Neural cell (in vitro differentiated cells): ENCODE data around the gene TMBIM4.

Experiments
- EP300 ChIP-seq: fragments of 450-650 bp; conservative IDR thresholded peaks from 2 replicates; pipeline ENCODE4 v1.6.1; 2014; ENCODE audit warnings: antibody characterized with exemption, mild to moderate bottlenecking, moderate library complexity; ENCODE audit not compliant: poor library complexity, severe bottlenecking
- EZH2 ChIP-seq: fragments of 200-600, 300-800 bp; shearing (Covaris generic), sonication (generic); IDR thresholded peaks from 2 replicates; pipeline ENCODE4 v1.6.1; 2014; ENCODE audit warnings: antibody characterized with exemption, low read length, borderline replicate concordance, mild to moderate bottlenecking; ENCODE audit not compliant: insufficient read depth, poor library complexity, severe bottlenecking
- POLR2AphosphoS5 ChIP-seq: IDR thresholded peaks from 2 replicates; pipeline ENCODE4 v1.6.1; 2012
- RAD21 ChIP-seq: fragments of 450-650 bp; conservative IDR thresholded peaks from 2 replicates; pipeline ENCODE4 v1.6.1; 2014; ENCODE audit warnings: antibody characterized with exemption, mild to moderate bottlenecking, moderate library complexity
- SMC3 ChIP-seq: fragments of 450-650 bp; conservative IDR thresholded peaks from 2 replicates; pipeline ENCODE4 v1.6.1; 2014; ENCODE audit warnings: antibody characterized with exemption, mild to moderate bottlenecking, moderate library complexity; ENCODE audit not compliant: poor library complexity
- TF ChIP-seq, protein P1 (sequence below): fragments of 450-650 bp; IDR thresholded peaks from 2 replicates; pipeline ENCODE4 v1.5.1; 2014; ENCODE audit warnings: antibody characterized with exemption, mild to moderate bottlenecking, moderate library complexity; ENCODE audit not compliant: poor library complexity, severe bottlenecking

DNA sequence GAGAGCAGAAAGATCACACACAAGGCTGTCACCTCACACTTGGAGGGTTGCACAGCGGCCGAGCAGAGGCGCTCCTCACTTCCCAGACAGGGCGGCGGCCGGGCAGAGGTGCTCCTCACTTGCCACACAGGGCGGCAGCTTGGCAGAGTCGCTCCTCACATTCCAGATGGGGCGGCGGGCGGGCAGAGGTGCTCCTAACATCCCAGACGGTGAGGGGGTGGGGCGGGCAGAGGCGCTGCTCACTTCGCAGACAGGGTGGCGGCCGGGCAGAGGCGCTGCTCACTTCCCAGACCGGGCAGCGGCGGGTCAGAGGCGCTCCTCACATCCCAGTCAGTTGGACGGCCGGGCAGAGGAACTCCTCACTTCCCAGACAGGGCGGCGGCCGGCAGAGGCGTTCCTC, 9.1 kb downstream of the TMBIM4 start:
- TF ChIP-seq, protein P1, sequence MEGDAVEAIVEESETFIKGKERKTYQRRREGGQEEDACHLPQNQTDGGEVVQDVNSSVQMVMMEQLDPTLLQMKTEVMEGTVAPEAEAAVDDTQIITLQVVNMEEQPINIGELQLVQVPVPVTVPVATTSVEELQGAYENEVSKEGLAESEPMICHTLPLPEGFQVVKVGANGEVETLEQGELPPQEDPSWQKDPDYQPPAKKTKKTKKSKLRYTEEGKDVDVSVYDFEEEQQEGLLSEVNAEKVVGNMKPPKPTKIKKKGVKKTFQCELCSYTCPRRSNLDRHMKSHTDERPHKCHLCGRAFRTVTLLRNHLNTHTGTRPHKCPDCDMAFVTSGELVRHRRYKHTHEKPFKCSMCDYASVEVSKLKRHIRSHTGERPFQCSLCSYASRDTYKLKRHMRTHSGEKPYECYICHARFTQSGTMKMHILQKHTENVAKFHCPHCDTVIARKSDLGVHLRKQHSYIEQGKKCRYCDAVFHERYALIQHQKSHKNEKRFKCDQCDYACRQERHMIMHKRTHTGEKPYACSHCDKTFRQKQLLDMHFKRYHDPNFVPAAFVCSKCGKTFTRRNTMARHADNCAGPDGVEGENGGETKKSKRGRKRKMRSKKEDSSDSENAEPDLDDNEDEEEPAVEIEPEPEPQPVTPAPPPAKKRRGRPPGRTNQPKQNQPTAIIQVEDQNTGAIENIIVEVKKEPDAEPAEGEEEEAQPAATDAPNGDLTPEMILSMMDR: no peak
- TF ChIP-seq SMC3: no peak
- TF ChIP-seq EZH2: no peak
- no peak for TF ChIP-seq EP300
- no peak for TF ChIP-seq POLR2AphosphoS5
- TF ChIP-seq RAD21: no peak
